Transverse colon (tissue), 4 donors: ENCODE measurements around the gene ZBTB44. TPM values are rescaled to one million over a fixed set of nuclear protein-coding genes. Genes with fewer than 3 reads are reported as not detected.

Experiments
- DNase-seq: peaks from one replicate; pipeline ENCODE4 v3.0.0-alpha.2; 2019
- H3K27ac ChIP-seq, 4 donors: fragments of 200-600 bp; sonication (generic); 2 replicates each; pipeline ENCODE4 v1.5.1; 2016 to 2018; ENCODE audit warnings: inconsistent platforms in 4 of 4
- H3K27me3 ChIP-seq: fragments of 200-600 bp; sonication (generic); 2 replicates; pipeline ENCODE4 v1.5.1; 2017; ENCODE audit warnings: inconsistent platforms
- H3K36me3 ChIP-seq, 4 donors: fragments of 200-600 bp; sonication (generic); 2 replicates each; pipeline ENCODE4 v1.5.1; 2017 to 2019; ENCODE audit warnings: inconsistent platforms in 4 of 4
- H3K4me1 ChIP-seq, 4 donors: fragments of 200-600 bp; sonication (generic); 2 replicates each; pipeline ENCODE4 v1.5.1; 2017 to 2020; ENCODE audit warnings: inconsistent platforms in 4 of 4
- H3K4me3 ChIP-seq, 4 donors: fragments of 200-600 bp; sonication (generic); 1 replicate in 1 of 4; 2 replicates in 3 of 4; pipeline versions ENCODE4 v1.5.1 to v1.6.1; 2017 to 2019; ENCODE audit warnings: inconsistent platforms in 4 of 4
- H3K9me3 ChIP-seq, 2 donors: fragments of 200-600 bp; sonication (generic); 2 replicates each; pipeline ENCODE4 v1.5.1; 2017 to 2019; ENCODE audit warnings: inconsistent platforms in 2 of 2
- EP300 ChIP-seq: sonication (generic); formaldehyde crosslinking; IDR thresholded peaks from one replicate; pipeline ENCODE4 v1.6.1; 2017; ENCODE audit warnings: antibody characterized with exemption, low read depth
- POLR2A ChIP-seq: fragments of 450-650 bp; IDR thresholded peaks from one replicate; pipeline ENCODE4 v1.6.1; 2016; ENCODE audit warnings: antibody characterized with exemption, mild to moderate bottlenecking, moderate library complexity
- POLR2AphosphoS5 ChIP-seq, 3 donors: sonication (generic); formaldehyde crosslinking; IDR thresholded peaks; one replicate each; pipeline ENCODE4 v1.6.1; 2016; ENCODE audit warnings: antibody characterized with exemption in 3 of 3
- WGBS, 2 donors: methylation state at CpG; one replicate each; pipeline ENCODE4 v1.1.5; 2018; ENCODE audit warnings: low coverage in 1 of 2; 5-methylcytosine and 5-hydroxymethylcytosine counted together
- in situ Hi-C, 4 donors: fragments of 200-750 bp; cut with MboI; loops; one replicate each; pipeline versions ENCODE4 v1.15.0 to v1.15.1; 2017; ENCODE audit warnings: low sequenced_read_pairs in 3 of 4, low pct_ligation_motif_present in 1 of 4, low pct_unique_long_range_greater_than_20kb in 1 of 4
- intact Hi-C: fragments of 100-400 bp; cut with DNase I; formaldehyde crosslinking; loops from one replicate; pipeline ENCODE4 v1.15.1; 2023; ENCODE audit warnings: low total_unique reads
- total RNA-seq, 4 donors: library from RNA; depleted of rRNA; stranded (reverse); fragments of >200 nt; gene quantifications; one replicate each; pipeline ENCODE4 v1.1.0, GENCODE V29; 2016
- TF ChIP-seq, protein P1 (sequence below), 5 experiments: fragments of 200-600 bp in 3 of 5; fragments of 450-650 bp in 2 of 5; sonication (generic) in 3 of 5; IDR thresholded peaks; 1 replicate in 2 of 5; 2 replicates in 3 of 5; pipeline ENCODE4 v1.5.1; 2016 to 2017; ENCODE audit warnings: antibody characterized with exemption in 5 of 5, inconsistent platforms in 3 of 5, mild to moderate bottlenecking in 2 of 5, moderate library complexity in 1 of 5

The ZBTB44 gene
- total RNA-seq, 4 donors from 2014 or later: 29.7 to 64.0 (median 48.6) TPM

DNA sequence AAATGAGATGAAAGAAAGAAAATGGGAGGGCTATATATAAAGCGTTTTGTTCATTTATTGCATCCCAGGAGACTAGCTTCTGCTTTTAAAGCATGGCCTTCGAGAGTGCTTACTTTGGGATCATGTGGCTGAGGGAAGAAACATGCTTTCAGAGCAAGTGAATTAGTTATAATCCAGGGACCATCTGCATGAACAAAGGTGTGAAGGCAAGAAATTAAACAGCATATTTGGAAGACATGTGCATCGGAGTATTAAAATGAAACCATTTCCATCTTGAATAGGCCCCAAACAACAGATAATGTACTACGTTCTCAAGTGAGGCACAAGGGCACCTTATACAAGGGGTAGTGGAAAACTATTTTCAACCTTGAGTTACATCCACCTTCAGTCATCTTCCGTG, 51.4 kb downstream of the ZBTB44 start:
- 91 to 94% methylated on average over 5 of the region's 5 CpGs for WGBS, 2 donors
- Histone ChIP-seq H3K4me1 (peaks cover 0 to 10% (median 0%) of the 10 kb centered on the region in 4 donors), H3K27me3 (no peaks in the 10 kb centered on the region), H3K27ac (no peak overlapping the region), H3K9me3 (no peaks in the 10 kb centered on the region), H3K36me3 (peaks cover 0 to 12% (median 1%) of the 10 kb centered on the region in 4 donors), H3K4me3 (no peak overlapping the region)
- no peak for DNase-seq
- in situ Hi-C loops: no loop called here
- intact Hi-C loops: no loop called here
- TF ChIP-seq, protein P1, sequence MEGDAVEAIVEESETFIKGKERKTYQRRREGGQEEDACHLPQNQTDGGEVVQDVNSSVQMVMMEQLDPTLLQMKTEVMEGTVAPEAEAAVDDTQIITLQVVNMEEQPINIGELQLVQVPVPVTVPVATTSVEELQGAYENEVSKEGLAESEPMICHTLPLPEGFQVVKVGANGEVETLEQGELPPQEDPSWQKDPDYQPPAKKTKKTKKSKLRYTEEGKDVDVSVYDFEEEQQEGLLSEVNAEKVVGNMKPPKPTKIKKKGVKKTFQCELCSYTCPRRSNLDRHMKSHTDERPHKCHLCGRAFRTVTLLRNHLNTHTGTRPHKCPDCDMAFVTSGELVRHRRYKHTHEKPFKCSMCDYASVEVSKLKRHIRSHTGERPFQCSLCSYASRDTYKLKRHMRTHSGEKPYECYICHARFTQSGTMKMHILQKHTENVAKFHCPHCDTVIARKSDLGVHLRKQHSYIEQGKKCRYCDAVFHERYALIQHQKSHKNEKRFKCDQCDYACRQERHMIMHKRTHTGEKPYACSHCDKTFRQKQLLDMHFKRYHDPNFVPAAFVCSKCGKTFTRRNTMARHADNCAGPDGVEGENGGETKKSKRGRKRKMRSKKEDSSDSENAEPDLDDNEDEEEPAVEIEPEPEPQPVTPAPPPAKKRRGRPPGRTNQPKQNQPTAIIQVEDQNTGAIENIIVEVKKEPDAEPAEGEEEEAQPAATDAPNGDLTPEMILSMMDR (IDR thresholded peaks at IDR 0.05): no peak
- TF ChIP-seq POLR2A (no peak), POLR2AphosphoS5 (IDR thresholded peaks at IDR 0.05) (no peak), EP300 (no peak)

DNA sequence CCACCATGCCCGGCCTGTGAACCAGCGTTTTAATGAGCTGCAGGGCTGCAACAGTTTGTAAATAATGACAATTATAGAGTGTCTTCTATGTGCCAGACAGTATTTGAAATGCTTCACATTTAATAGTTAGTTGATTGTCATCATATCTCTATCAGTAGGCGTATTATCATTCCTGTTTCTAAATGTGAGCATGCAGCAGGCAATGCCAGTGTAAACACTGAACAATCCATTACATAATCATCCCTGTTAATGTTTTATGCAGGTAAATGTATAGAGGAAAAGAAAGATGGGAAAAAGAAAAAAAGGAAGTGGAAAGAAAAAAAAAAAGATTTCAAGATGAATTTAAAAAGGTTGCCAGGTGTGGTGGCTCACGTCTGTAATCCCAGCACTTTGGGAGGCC, 52.3 kb downstream of the ZBTB44 start:
- DNase-seq: no peak
- in situ Hi-C loops: no loop called here
- TF ChIP-seq, protein P1 (IDR thresholded peaks at IDR 0.05): no peak
- TF ChIP-seq EP300: no peak
- no peak for TF ChIP-seq POLR2A
- TF ChIP-seq POLR2AphosphoS5 (IDR thresholded peaks at IDR 0.05): no peak
- peaks cover 0 to 10% (median 0%) of the 10 kb centered on the region in 4 donors for H3K4me1 ChIP-seq
- 47 to 64% methylated on average over 2 to 4 of the region's 4 CpGs for WGBS, 2 donors
- no peak overlapping the region for H3K27ac ChIP-seq
- H3K4me3 ChIP-seq: no peak overlapping the region
- intact Hi-C loops: no loop called here
- H3K27me3 ChIP-seq: no peaks in the 10 kb centered on the region
- no peaks in the 10 kb centered on the region for H3K9me3 ChIP-seq
- peaks cover 0 to 12% (median 2%) of the 10 kb centered on the region in 4 donors for H3K36me3 ChIP-seq

DNA sequence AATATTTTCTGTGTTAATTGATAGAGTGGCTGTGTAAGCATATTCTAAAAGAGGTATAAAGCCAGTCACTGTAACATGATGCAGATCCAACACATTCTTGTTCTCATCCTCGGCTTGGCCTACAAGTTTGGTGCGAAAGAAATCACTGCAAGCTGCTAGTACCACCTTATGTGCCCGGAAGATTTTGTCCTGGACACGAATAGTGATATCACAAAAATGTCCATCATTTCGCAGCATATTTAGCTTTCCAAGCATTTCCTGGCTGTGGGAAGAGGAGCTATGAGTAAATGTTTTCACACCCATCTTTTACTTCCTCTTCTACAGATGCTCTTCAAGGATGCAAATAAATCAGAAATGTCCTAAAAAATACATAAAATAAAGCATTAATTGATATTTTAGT, 53.1 kb downstream of the ZBTB44 start:
- peaks cover 0 to 12% (median 2%) of the 10 kb centered on the region in 4 donors for H3K36me3 ChIP-seq
- in situ Hi-C loops: no loop called here
- 90 to 91% methylated on average over 3 to 5 of the region's 5 CpGs for WGBS, 2 donors
- peaks cover 0 to 10% (median 0%) of the 10 kb centered on the region in 4 donors for H3K4me1 ChIP-seq
- no peak overlapping the region for H3K4me3 ChIP-seq
- intact Hi-C loops: no loop called here
- no peaks in the 10 kb centered on the region for H3K27me3 ChIP-seq
- no peaks in the 10 kb centered on the region for H3K9me3 ChIP-seq
- TF ChIP-seq POLR2AphosphoS5 (IDR thresholded peaks at IDR 0.05) (no peak), POLR2A (no peak), EP300 (no peak)
- TF ChIP-seq, protein P1 (IDR thresholded peaks at IDR 0.05): no peak
- DNase-seq: no peak
- H3K27ac ChIP-seq: no peak overlapping the region

DNA sequence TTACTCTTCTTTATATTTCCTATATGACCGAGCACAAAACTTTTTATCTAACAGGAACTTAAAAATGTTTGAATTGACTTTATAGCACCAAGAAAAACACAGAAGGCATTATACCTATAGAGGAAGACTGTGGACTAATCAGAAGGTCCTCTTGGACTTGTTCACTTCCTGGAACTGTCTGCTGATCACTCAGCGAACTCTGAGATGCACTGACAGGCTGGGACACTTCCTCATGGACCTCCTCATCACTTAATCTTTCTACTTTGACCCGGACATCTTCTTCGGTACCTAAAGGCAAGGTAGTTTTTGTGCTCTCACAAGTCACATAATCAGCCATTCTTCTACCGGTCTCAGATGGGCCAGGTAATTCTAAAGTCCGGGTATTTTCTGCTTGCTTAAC, 54.0 kb downstream of the ZBTB44 start:
- 82 to 84% methylated on average over 6 of the region's 6 CpGs for WGBS, 2 donors
- Histone ChIP-seq H3K27ac (no peak overlapping the region), H3K4me1 (peaks cover 0 to 10% (median 0%) of the 10 kb centered on the region in 4 donors), H3K4me3 (no peak overlapping the region), H3K36me3 (peaks cover 0 to 12% (median 2%) of the 10 kb centered on the region in 4 donors), H3K9me3 (no peaks in the 10 kb centered on the region), H3K27me3 (no peaks in the 10 kb centered on the region)
- in situ Hi-C loops: no loop called here
- no peak for DNase-seq
- intact Hi-C loops: no loop called here
- no peak for TF ChIP-seq POLR2AphosphoS5 (IDR thresholded peaks at IDR 0.05)
- TF ChIP-seq, protein P1 (IDR thresholded peaks at IDR 0.05): no peak
- TF ChIP-seq POLR2A: no peak
- TF ChIP-seq EP300: no peak
